Body of pancreas (tissue), 4 donors: ENCODE results near the gene PSMG3.

ENCODE experiments used
- CTCF ChIP-seq, 7 experiments: fragments of 450-650 bp in 4 of 7; fragments of 200-600 bp in 3 of 7; sonication (generic) in 3 of 7; IDR thresholded peaks; one replicate each; pipeline ENCODE4 v1.5.1; 2016 to 2019; ENCODE audit warnings: antibody characterized with exemption in 7 of 7
- POLR2A ChIP-seq, 3 donors: fragments of 450-650 bp; IDR thresholded peaks; one replicate each; pipeline ENCODE4 v1.6.1; 2016; ENCODE audit warnings: antibody characterized with exemption in 3 of 3, mild to moderate bottlenecking in 2 of 3

- TF ChIP-seq CTCF (IDR thresholded peaks at IDR 0.05) = no peak
- no peak for TF ChIP-seq POLR2A (IDR thresholded peaks at IDR 0.05)
Measured at GRCh38 chr7:1546274-1546908, 23.4 kb downstream of the PSMG3 start.
